GM19463 (cell line): ENCODE measurements around the gene MACROH2A1.
A peak's percentile ranks its signal among the peaks of the same experiment; 100 is the strongest.

ENCODE experiments used
- ATAC-seq: cut with Tn5 transposase; IDR thresholded peaks from one replicate; pipeline ENCODE4 v1.9.1; 2021; ENCODE audit warnings: mild to moderate bottlenecking, moderate library complexity; ENCODE audit not compliant: unreplicated experiment

MACROH2A1 gene

DNA sequence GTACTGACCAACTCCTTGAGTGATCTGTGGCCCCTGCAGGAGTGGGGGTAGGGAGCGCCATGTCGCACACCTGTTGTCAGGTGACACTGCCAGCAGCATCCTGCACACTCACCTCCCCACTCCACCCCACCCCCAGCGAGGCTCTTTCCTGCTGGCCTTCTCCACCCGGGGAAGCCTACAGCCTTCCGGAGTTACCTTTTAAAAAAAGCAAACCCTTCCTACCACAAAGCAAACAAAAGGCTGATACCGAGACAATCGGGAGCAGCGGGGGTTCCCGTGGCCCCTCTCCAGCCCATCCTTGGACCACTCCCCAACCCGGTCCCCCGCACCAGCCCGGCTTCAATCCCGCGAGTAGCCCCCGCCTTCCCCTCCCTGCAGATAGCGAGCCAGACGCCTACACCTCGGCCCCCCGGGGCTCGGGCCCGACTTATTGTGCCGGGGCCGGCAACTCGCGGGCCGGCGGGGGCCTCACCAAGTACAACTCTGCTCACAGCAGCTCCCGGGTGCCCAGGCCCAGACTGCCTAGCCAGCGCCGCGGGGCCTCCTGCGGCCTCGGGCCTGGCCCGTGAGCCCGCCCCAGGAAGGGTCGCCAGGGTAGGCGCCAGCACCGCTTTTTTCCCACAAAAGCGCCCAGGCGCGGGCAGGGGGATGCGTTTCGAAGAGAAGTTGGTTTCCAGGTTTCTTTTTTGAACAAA, 724 bp downstream of the MACROH2A1 start:
- ATAC-seq, result peak; percentile 31

DNA sequence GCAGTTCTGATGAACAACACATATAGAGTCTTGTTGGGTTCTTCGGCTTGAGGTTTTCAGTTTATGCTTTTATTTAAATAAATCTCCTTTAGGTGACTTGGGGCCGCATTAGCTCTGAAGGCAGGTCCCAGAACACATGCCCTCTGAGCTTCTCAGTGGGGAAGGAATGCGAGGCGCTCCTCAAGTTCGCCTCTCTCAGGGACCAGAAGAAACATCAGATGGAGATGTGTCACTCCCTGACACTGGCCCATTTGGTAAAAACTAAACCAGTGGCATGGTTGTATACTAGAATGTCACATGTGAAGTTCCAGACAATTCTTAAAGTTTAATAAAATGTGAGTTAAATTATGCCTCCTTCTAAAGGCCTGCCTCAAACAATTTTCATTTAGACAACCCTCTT, 1.9 kb downstream of the MACROH2A1 start:
- ATAC-seq, result no peak

DNA sequence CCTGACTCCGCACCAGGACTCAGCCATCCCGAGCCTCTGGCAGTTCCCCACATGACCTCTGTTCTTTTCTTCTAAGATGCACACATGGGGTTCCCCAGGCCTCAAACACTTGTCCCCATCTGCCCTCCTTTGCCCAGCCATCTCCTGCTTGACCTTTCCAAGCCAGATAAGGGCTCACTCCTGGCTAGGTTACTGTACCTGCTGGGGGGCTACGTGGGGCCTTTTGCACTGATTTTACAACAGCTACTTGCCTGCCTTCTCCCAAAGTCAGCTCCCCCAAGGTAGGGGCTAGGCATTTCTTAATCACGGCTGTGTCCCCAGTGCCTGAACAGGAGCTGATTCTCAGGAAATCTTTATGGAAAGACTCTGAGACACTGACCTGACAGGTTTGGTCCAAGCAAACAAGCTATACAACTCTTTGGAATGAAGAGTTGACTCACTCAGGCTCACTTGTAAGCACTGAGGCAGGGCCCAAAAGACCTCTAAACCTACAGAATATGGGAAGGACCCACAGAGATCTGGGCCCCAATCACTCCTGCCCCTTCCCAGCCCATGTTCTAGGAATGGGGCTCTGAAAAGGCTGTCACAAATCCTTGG, 2.5 kb downstream of the MACROH2A1 start:
- ATAC-seq, result no peak

DNA sequence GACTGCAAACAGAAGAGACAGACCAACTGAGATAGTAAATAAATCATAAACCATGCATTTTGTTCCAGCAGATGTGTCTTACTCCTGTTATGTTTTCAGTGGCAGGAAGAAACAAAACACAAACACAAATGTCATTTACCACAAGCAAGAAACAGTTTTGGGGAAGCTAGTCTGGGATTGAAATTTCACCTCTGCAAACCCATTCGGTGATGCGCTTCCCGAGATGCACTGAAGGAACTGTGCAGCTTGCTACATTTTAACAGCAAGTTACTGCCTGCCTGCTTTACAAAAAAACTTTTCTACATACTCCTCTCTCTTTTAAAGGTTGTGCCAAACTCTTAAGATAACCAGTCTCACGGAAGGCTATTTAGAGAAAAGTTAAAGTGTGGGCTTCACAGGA, 3.2 kb downstream of the MACROH2A1 start:
- no peak for ATAC-seq

DNA sequence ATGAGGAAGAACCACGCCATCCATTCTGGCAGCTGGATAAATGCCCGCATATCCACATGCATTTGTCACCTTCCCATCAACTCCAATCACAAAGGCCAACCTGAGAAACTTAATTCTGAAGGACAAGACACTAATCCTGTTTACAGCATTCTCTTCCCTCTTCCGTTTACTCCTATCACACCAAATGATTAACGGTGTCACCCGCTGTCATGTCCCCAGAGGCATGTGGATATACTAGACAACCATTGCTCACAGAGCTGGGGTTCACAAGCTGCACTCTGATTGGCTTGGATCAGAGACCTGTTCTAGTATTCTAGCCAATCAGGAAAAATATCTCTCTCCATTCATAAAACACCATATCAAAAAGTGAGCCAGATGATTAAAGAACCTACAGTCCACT, 3.6 kb downstream of the MACROH2A1 start:
- ATAC-seq, result no peak

DNA sequence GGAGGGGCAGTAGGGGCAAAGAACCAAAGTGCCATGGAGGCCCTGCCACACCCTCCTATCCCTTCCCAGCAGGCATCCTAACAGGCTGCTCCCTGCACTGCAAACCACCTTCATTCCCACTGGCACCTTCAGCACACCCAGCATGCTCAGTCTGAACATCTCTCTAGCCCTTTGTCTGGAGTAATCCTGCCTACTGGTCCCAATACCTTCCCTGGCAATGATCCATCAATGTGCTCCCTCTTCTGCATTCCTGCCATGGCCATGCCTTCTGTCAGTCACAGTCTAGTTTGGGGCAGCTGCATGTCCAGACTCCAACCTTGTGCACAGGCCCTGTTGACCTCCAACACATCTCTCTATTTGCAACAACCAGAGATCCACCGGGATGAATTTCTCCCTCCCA, 4.9 kb downstream of the MACROH2A1 start:
- ATAC-seq, result no peak

DNA sequence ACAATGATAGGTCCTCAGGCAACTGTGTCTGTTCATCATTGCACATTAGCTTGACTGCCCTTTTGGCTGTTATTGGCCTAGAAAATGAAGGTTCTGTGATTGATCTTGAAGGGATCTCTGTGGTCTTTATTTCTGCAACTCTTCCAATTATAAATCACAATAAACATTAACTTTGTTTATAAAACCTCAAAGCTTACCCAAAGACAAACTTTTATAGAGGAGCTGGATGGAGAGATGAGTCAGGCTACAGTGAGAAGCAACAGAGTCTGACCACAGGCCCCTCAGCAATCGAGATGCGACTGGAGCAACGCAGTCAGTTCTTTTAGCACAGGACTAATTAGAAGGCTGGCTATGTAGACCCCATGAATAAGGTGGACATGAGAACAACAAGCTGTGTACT, 5.3 kb downstream of the MACROH2A1 start:
- no peak for ATAC-seq

DNA sequence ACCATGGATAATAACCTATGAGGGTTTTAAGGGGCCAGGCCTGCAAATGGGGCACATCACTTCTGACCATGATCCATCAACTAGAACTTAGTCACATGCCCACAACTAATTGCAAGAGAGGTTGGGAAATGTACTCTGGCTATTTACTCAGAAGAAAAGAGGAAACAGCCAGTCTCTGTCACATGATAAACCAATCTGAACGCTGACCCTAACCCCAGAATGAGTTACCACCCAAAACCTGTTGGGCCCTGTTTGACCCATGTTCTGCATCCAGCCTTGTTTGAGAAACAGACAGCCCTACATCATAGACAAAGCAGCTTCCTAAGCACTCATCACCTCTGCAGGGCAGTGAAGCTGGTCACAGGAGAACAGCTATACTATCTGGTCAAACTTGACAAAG, 5.8 kb downstream of the MACROH2A1 start:
- no peak for ATAC-seq

DNA sequence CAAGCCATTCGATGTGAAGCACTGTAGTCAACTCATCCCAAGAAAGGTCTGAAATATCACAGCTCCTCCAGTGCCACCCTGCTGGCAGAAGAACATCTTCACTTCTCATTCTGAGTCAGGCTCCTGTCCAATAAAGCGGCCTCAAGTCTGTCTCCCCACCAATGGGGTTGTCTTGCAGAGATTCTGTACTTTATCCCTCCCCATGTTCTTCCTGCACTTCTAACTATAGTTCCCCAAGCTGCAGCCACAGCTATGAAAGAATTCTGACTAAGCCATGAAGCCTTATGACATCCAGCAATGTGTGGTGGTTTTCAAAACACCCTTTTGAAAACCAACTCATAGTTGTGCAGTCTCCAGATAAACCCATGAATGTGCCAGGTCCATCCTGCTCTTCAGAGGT, 6.8 kb downstream of the MACROH2A1 start:
- ATAC-seq, result peak; percentile 40

DNA sequence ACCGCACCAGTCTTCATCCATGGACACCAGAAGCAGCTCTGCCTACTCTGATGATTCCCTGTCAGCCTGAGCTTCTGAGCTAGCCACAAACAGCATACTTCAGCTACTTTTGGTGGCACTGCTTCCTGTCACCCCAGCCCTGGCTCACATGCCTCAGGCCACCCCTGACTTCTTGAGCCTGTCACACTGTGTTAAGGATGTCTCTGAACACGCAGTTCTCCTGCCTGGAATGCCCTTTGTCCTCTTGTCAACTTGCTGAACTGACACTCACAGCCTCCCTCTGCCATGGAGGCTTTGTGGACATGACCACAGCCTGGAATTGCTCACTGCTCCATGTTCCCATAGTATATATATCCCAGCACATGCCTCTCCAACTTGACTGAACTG, 7.2 kb downstream of the MACROH2A1 start:
- ATAC-seq, result no peak

DNA sequence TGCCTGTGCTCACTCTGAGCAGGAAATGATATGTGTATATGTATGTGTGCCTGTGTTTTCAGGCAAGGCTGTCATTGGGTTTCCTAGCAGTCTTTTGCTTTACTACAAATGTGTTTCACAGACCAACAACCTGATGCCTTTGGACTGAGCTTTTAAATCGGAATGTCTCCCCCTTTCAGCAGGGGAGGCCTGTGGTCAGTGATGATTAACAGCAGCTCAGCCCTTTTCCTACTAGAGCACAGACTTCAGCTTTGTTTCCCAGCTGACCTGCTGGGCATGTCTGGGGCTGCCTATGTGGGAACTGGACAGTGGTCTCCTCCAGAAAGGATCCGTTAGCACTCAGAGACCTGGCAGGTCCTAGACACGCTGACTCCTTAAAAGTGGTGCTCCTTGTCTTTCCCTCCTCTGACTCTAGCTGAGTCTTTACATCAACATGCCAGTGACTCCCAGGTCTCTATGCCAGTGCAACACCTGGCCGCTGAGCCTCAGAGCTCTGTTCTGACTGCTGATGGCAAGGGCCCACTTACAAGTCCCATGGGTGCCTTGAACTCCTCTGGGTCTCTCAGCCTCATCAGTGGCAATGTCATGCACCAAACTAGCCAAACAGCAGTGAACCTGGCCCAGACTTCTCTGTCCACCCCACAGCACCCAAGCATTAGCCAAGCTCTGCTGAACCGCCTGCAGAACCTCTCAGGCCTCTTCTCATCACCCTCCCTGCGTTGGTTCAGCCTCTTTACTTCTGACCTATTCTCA, 7.7 kb downstream of the MACROH2A1 start:
- no peak for ATAC-seq

DNA sequence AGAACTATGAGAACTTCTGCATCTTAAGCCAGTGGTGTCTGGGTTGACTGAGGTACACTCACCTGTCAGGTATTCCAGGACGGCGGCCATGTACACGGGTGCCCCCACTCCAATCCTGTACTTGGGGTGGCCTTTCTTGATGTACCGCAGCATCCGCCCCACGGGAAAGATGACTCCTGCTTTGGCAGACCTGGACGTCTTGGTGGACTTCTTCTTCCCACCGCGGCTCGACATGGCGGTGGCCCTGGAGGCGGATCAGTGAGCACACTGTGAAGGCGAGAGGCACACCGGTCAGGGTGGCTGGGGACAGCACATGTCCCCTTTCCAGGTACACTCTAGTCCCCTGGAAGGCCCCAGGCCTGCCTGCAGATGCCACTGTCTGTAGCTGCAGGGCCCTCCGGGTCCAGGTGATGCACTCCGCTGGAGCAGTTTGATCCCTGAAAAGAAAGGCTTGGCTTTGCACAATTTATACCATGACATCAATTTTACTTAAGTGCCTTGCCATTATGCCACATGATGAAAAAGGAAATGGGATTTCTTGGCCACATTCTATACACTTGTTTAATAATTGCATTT, 10.1 kb downstream of the MACROH2A1 start:
- no peak for ATAC-seq

DNA sequence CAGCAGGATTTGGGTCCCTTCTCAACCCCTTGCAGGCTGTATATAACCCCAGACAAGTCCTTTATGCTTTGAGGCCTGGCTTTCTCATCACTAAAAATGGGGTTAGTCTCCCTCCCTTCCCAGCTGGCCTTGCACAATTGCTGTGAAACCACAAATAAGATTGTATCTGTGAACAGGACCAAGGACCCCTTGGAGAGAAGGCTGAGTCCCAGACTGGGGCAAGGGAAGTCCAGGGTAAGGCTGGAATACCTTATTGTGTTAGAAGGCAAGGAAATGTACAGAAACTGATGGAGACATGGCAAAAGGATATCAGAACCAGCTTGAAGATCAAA, 11.4 kb downstream of the MACROH2A1 start:
- no peak for ATAC-seq

DNA sequence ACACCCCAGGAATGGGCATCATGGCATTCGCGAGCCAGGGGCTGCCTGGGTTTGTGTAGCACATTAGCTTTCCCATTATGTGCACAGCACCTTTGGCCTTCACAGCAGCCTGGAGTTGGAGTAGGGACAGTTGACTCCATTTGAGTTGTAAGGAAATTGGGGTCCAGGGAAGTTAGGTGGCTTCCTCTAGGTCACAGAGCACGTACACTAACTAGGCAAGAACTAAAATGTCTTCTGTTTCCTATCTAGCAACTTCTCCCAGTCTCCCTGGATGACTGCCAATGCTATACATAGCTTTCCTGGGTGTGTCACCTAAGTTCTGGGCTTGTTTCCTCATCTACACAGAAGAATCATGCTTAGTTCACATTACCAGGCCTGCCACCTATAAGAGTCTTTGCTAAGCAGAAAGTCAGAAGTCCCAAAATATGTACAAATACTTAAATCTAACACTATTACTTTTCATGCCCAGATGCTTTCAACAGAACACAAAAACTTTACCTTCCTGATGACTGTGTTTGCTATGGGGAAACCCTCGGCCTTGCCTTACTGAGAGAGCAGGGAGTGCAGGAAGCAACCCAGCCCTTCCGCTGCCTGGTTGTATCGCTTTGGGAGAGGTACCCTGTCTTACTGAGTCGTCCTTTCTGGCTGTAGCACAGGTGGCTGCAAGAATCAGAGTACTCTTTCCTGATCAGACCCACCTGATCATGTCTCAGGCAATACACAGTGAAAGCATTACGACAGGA, 12.0 kb downstream of the MACROH2A1 start:
- ATAC-seq, result no peak

DNA sequence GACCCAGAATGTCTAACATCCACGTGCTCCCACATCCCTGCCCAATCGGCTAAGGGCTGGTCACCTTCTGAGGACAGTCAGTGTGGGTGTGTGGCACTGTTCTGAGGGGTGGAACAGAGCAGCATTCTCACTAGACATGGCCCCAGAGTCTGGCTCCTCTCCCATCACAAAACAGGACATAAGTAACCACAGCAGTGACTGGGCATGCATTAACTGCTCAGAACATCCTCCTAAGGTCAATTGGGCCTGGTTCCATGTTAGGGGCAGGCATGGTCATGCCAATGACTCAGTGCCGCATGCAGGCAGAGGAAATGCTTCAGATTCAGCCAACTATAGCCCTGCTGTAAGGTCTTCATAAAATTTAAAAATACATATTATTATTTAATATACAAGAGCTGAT, 12.9 kb downstream of the MACROH2A1 start:
- no peak for ATAC-seq

DNA sequence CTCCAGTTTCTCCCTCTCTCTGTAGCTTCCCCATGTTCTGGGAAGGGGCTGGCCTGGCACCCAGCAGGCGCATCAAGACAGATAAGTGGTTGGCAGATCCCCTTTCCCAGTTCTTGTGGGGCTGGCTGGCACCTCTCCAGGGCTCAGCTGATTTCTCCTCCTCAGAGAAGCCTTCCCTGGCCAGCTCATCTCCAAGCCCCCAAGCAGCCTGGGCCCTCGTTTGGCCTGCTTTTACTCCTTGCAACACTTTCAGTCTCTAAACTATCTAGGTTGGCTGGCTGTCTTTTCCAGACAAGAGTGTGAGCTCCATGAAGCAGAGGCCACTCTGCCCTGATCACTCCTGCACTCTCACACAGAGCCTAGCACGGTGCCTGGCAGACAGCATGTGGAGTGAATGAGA, 13.5 kb downstream of the MACROH2A1 start:
- ATAC-seq, result no peak

DNA sequence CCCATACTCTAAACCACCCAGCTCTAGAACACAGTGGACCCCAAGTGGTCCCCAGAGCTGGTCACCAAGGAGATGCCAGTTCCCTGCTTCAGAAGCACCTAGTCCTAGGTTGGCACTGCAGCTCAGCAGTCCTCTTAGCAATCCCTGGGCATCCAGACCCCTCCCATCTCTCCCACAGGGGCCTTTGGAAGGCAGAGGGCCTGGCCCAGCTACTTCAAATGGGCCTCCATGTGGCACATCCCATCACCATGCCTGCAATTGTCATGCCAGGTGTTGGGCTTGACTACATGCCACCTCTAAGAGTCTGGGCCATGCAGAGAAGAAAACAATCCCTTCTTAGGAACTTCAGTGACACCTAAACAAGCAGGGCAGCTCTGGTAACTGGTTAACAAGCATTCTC, 14.1 kb downstream of the MACROH2A1 start:
- ATAC-seq, result no peak

DNA sequence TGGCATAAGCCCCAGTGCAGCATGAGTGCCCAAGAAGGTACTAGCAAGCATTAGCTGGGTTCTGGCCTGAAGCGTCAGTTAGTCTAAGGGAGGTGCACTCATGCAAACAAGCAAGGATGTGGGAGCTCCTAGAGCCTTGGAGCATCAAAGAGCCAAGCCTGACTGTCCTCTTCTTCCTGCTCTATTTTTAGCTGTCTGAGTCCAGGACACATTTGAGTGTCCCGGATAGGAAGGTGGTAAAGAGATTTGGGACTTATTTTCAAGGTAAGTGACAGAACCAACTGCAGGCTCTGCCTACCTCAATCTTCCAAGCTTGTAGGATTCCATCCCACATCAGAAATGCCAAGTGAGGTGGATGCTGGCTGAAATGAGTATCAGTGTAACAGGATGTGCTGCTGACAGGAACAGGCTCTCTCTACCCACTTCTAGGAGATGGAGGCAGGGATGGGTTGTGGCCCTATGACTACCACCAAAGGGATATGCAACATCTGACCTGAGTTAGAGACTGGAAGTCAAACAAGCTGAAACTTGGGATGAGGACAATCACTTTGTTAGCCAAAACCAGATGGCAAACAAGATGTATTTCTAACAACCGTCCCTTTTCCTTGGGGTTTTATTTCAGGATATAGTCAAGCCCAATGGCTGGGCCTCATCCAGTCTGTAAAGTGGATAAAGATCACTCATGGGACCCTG, 15.1 kb downstream of the MACROH2A1 start:
- ATAC-seq, result no peak

DNA sequence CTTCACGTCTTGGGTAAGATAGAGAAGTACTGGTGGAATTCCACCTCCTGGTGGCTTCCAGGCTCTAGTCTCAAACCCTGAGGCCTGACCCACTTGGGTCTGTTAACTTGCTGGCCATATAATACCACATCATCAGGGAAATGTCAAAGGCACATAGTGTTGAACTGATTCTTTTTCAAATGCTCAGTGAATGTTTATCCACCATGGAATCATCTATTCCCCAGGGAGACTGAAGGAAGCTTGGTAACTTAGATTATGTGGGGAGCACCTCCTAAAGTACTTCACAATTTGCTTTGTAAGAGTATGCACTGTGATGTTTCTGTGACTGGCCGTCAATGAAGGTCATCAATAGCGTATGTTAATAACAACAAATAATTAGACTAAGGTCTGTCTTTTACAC, 16.1 kb downstream of the MACROH2A1 start:
- no peak for ATAC-seq

DNA sequence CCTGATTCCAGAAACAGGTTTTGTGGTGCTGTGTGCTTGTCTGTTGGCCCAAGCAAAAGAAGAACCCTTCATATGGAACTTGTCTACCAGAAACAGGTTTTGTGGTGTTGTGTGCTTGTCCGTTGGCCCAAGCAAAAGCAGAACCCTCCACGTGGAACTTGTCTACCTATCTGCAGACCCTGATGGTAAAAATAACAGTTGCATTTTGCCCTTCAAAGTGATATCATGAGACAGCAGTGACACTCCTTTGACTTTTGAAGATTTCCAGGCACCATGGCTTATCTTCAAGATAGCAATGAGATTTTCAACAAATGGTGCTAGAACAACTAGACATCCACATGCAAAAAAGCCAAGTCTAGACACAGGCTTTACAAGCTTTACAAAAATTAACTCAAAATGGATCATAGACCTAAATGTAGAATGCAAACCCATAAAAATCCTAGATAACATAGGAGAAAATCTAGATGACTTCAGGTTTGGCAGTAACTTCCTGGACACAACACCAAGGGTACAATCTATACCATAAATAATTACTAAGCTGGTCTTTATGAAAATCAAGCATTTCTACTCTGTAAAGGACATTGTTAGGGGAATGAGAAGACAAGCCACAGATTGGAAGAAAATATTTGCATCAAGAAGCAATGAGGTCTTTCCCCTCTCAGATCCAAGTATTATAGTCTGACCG, 16.8 kb downstream of the MACROH2A1 start:
- no peak for ATAC-seq
